Bone marrow (tissue), 2 donors: ENCODE data around the gene MYBPH.

Source experiments
- DNase-seq, 2 donors: peaks; one replicate each; lab custom pipeline; 2025; lab: John Stamatoyannopoulos, UW

The MYBPH gene

DNA sequence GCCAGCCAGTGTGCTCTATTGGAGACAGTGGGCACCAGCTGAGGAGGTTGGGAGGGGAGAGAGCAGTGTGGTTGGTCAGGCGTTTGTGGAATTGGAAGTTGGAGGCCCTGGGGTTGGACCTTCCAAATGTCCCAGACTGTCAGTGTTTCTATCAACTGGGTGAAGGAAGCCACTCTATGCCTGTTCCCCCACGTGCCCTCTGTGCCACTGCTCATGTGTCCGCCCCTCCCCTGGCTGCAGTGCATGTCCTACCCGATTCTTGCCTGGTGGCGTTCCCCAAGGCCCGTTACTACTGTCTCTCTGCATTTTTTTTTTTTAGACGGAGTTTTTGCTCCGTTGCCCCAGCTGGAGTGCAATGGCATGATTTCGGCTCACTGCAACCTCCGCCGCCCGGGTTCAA lies 27.0 kb downstream of the MYBPH start:
- DNase-seq: no peak

DNA sequence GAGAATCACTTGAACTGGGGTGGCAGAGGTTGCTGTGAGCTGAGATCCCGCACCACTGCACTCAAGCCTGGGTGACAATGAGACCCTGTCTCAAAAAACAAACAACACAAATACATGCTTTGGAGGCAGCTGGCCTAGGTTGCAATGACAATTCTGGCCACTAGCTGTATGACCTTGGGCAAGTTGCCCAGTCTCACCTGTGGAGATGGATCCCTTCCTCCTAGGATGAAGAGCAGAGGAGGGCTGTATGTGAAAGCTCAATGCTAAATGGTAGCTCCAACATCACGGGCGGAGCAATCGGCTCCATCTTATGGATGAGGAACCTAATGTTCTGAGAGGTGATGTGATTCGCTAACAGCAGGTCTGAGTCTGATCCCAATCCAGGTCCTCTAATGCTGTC lies 27.5 kb downstream of the MYBPH start:
- DNase-seq: no peak

DNA sequence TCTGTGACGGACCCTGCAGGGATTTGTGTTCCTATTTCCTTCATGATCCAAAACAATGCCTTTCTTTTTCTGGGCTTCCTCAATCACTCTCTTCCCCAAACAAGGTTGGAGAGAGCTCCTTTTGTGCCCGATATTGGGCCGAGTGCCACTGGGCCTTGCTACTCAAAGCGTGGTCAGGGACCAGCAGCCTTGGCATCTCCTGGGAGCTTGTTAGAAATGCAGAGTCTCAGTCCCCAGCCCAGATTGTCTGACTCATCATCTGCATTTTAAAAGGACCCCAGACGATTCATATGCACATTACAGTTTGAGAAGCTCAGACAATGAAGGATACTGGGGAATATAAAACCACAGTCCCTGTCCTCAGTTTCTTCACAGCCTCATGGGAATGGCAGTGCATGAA lies 28.2 kb downstream of the MYBPH start:
- DNase-seq: no peak

DNA sequence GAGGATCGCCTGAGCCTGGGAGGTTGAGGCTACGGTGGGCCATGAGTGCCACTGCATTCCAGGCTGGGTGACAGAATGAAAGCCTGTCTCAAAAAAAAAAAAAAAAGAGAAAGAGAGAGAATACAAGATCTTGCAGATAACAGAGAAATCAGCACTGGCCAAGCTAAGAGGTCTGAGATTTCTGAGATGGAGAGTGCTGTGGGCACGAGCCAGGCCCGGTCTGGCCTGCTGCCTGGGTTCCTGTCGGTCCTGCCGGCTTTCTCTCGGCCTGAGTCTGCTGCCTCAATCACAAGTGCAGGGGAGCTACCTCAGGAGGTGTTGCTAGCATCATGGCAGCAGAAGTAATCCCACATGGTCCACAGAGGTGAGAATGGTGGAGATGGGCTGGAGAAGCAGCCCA lies 29.1 kb downstream of the MYBPH start:
- DNase-seq: no peak

DNA sequence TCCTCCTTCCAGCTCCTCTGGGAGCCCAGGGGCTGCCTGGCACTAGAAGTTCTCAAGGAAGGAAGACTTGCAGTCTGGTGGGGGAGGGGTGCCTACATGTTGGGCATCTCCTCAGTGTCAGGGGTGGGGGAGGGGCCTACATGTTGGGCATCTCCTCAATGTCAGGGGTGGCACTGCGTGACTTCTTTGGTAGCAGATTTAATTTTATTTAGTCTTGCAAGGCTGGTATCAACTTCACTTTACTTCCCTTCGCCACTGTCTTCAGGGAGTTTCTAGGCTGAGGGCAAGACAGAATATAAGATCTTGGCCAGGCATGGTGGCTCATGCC lies 29.6 kb downstream of the MYBPH start:
- DNase-seq: no peak

DNA sequence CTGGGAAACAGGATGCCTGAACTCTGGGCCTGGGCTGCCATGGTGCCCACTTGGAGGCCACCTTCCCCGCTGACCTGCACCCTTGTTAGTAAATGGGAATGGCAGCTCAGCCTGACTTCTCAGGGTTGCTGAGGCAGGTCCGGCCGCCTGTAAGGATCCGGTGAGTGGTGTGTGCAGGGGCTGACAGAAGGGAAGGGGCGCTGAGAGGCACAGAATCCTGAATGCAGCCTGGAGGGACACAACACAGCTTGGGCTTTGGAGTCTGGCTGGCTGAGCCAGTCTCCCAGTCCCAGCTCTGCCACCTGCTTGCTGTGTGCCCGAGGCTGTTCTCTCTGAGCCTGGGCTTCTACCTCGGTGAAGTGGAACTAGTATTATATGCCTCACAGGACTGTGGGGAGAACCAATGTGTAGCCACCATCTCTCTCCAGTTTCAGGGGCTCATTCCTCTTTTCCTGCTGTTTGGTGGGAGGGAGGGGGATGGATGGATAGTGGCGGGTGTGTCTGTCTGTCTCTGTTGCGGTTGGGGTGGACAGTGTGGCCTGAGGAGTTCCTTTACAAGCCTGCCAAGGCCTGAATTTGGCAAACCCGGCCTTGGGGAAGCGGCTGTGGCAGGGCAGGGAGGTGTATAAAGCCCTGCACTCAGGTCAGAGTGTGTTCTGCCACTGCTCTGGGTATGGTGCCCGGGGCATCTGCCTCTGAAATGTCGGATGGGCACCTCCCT lies 30.1 kb downstream of the MYBPH start:
- no peak for DNase-seq

DNA sequence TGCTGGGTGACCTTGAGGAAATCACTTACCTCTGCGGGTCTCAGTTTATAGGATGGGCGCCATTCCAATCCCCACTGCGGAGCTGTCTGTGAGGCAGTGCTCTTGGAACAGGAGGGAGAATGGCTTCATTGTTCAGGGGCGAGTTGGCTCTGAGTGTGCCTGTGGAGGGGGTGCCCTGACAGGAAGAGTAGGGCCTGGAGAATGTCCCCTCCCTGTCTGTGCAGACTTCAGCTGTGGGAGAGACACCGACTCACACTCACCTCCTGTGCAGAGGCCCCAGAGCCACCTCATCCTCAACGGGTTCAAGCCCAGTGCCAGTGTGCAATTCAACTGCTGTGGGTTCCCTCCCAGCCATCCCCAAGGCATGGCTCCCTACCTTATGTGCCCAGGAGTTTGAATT lies 31.0 kb downstream of the MYBPH start:
- no peak for DNase-seq

DNA sequence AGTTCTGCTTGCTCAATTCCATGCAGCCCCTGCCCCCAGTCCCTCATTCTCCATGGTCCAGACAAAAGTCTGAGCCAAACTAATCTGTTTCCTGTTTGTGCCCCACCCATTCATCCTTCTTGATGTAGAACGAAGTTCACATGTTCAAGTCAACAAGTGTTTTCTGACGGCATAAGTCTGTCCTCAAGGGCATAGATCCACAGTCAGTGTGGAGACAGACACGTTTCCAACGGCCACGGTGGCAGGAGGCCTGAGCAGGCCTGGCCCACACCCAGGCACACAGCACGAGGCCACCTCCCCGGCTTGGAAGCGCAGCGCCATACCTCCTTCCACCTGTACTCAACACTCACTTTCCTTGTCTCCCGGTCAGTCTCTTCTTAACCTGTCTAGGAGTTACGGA lies 32.0 kb downstream of the MYBPH start:
- DNase-seq: no peak

DNA sequence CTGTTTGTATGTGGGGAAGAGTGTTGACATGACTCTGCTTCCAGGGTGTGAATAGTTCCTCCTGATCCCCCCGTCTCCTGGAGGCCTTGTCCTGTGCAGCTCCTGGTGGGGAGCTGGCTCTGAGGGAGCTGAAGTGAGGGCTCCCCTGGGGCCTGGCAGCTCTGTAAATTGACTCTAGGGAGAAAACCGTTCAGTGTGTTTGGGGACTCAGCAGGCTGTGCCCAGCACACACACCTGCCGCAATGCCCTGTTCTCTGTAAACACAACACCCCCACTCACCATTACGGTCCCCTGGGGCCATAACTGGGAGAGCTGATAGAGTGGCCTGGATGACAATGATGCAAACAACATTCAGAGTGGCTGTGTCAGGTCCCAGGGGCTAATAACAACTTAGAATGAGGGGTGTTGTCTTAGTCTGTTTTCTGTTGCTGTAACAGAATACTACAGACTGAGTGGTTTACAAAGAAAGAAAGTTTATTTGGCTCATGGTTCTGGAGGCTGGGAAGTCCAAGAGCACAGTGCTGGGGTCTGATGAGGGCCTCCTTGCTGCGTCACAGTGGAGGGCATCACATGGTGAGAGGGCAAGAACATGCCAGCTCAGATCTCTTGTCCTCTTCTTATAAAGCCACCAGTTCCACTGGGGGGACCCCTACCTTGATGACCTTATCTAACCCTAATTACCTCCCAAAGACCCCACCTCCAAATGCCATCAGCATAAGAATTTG lies 32.8 kb downstream of the MYBPH start:
- no peak for DNase-seq

DNA sequence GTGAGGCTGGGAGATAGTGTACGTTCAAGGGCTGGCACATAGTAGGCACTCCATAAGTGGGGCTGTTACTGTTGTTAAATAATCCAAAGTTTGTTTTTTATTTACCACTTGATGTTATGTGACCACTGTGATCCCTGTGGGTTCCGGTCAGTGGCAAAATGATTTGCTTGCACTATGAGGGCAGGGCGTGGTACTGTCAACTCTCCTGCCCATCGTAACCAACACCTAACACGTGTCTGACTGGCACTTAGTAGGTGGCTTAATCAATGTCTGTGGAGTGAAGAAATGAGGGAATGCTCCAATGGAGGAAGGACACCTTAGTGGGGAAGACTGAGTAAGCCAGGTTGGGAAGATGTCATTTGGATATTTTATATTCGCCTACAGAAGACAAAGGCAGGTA lies 33.5 kb downstream of the MYBPH start:
- DNase-seq: no peak

DNA sequence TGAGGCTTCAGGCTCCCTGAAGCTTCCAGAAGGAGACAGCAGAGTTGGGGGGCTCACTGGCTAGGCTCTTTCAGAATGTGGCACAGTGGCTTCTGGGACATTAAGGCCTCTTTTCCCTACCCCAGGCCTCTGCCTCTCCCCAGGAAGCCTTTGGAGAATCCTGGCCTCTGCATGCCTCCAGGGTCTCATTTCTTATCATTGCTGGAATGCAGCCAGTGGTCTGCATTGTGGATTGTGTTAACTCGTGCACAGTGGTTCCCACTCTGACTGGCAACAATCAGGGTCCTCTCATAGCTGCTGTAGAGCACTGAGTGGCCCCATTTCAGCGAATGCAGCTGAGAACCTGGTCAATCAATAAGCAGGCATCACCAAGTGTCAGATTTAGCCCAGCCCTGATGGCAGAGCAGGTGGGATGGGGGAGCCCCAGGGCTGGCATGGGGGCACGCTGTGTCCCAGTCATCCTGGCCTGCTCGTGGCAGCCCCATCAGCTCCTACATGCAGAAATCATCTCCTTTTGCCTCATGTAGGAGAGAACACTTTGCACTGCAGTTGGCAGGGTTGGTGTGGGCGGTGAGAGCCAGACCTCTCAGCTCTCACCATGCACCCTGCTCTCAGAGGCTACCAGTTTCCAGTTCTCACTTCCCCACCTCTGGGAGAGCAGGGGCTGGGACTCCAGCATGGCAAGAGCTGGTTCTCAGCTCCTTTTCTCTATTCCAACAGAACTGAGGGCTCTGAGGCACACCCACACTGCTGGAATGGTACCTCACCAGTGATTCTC lies 34.7 kb downstream of the MYBPH start:
- DNase-seq: no peak

DNA sequence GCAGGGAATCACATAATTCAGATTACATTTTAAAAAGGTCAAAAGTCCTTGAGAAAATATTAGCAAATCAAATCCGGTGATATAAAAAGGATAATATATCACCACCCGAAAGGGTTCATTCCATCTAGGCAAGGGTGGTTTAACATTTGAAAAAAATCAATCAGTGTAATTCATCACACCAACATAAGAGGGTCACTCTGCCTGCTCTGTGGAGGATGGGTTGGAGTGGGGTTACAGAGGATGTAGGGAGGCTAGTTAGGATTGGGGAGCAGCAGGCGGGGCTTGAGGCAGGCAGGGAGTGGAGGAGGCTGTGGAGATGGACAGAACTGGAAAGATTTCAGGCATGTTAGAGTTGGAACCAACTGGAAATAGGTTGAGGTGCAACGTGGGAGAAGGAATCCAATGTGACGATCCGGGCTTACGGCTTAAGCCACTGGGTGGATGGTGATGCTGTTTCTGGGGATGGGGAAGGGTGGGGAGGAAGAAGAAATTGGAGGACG lies 35.6 kb downstream of the MYBPH start:
- DNase-seq: no peak

DNA sequence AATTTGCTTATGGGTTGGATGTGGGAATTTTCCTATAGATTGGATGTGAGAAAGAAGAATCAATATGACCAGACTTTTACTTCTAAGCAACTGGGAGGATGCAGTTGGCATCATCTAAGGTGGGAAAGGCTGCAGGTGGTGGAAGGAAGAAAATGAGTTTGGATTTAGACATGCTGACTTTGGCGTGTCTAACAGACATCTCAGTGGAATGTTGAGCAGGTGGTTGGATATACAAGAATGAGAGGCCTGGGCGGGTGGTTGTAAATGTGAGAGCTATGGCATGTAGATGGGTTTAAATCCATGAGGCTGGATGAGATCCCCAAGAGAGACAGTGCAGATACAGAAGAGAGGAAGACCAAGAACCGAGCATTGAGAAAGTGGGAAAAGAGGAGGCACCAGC lies 37.6 kb downstream of the MYBPH start:
- no peak for DNase-seq

DNA sequence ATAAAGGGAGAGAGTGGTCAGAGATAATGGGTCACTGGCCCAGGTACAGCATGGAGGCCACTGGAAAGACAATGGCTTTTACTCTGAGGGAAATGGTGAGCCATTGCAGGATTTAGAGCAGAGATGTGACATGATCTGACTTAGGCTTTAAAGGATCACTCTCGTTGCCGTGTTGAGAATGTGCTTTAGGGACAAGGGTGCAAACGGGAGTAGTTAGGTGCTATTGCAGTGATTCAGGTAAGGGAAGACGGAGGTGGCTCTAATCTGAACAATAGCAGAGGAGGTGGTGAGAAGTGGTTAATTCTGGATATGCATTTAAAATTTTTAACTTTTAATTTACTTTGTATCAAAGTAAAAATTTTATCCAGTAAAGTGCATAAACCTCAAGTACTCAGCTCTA lies 38.3 kb downstream of the MYBPH start:
- DNase-seq: no peak

DNA sequence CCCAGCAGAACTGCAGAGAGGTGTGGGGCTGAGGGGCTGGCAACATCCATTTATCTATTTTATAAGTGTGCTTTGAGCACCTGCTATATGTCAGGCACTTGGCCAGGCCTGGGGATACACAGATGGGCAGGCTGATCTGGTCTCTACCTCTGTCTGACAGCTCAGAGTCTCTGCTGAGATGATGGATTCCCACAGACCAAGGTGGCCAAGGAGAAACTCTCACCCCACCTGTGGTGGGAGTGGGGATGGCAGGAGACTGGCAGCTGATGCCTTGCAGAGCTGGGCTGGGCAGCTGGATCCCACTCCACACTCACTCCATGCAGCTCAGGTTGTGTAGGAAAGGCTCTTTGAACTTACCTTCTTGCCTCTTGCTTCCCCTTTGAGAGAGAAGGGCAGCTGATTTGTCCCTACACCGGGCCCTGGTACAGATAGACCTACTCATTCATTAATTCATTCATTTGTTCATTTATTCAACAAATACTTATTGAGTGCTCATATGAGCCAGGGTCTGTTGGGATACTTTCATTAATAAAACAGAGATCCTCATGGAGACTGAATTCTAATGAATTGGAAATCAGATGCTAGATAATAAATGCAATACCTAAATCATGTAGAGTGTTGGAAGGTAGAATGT lies 39.1 kb downstream of the MYBPH start:
- DNase-seq: no peak

DNA sequence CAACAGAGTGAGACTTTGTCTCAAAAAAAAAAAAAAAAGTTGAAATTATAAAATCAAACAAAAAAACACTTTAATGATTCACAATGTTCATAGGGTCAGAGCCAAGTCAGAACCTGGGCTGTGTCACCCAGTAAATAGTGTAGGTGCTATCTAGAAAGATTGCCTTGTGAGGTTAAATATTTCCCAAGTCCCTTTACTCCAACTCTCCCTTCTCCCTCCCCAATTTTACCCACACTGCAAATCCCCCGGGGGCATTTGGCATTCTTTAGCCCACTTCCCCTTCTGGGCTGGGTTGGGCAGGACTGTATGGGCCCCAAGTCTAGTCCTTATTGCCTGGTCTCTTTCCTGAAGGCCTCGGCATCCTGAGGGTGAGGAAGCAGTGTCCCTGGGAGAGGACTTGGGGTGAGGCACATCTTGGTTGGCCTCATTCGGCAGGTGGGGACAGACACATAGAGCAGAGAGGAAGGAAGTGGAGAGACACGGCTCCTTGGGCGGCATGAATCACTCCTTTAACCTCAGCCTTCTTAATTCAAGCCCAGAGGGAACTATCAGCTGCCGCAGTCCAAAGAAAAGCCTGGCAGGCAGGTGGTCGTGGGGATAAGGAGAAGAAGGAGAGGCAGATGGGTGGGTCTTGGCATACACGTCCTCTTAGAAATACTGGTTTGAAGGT lies 39.9 kb downstream of the MYBPH start:
- peak in 1 of 2 donors; percentile 27 for DNase-seq

DNA sequence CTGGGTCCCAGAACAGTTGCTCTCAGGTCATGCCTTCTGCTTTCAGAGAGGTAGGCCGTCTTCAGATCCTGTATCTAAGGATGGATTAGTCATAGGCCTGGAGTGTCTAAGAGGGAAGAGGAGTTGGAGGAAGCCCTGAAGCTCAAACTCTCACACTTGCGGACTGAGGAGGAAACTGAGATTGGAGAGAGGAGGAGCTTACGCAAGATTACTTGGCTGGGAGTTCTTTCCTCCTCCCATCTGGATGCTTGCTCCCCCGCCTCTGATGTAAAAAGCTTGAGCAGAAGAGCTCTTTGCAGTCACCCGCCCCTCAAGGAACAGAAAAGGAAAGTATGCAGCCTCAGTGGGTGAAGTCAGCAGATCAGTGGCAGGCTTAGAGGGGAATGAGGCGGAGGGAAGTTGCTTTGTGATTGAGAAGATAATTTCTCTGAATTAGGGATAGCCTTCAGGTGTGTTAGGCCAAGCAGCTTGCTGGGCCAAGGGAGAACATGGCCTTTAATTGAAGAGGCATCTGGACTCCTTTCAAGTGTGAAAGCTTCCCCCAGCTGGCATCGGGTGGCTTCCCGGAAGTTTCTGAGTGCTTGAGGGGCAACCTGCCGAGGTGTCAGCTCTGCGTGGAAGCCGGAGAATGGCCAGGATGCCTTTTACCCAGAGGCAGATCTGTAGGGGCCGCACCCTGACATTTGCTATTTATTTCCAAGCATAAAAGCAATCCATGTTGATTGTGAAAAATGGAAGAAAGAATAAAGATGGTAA lies 41.5 kb downstream of the MYBPH start:
- peak in 1 of 2 donors; percentile 17 for DNase-seq

DNA sequence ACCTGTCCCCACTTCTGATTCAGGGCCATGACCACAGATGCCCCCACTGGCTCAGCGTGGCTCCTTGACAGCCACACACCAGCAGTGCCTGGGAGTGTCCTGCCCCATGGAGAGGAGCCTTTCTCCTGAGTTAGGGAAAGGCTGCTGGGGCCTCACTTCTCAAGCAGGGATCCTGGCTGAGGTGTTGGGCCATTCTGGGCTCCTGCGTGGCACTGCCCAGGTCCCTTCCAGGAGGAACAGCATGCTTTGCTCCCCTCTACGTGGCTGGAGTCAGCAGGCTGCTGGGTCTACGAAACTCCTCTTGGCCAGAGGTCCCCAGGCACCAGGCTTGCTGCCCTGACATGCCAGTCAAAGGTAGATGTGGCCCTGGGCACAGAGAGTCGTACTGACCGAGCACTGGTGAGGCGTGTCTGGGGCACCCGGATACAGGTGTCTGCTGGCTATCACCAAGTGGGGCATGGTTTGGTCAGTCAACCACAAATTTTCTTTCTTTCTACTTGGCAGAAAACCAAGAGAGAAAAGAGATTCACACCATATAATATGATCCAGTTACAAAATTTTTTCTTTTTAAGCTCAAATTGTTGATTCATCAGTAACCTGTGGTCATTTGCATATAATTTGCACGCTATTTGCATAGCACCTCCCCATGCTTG lies 44.0 kb downstream of the MYBPH start:
- DNase-seq: no peak

DNA sequence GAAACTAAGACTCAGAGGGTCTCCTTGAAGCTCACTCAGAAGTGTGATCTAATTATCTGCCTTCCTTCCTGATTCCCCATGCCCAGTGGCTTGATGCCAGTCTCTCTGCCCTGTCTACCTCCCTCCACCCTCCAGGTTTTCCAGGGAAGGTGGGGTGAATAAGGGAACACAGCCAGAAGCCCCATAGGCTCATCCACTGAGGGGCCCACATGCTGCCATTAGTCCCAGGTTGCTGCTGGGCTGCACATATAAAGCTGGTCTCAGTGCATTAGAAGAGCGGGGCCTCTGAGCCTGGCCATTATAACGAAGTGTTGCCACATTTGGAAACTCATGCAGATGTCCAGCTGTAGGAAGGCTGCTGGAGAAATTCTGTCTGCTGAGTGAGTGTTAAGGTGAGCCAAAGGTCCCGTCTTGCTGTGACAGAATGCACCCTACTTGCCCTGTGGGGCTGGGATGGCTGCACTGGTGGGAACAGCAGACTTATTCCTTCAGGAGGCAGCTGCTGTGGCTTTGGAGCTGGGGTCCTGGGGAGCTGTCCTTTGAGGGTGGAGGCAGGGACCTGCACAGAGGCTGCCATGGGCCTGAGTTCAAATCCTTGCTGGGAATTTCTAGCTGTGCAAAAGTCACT lies 45.2 kb downstream of the MYBPH start:
- DNase-seq: no peak
